ENCODE data around the gene BEGAIN. TPM values are rescaled to one million over a fixed set of nuclear protein-coding genes. Genes with fewer than 3 reads are reported as not detected.

The BEGAIN gene
- total RNA-seq, 2 experiments from 2014 or later = 3.3 to 3.4 TPM

- DNase-seq = no peak
- intact Hi-C loops (cut with micrococcal nuclease) = no loop called here
- ChIA-PET CTCF (no interaction called here), POLR2A (no interaction called here)
- Mint-ChIP-seq H3K4me3 (no peak overlapping the region), H3K27ac (no peak overlapping the region), H3K36me3 (no peaks in the 10 kb centered on the region), H3K4me1 (ENCODE audit: low read depth) (peaks cover 16% of the 10 kb centered on the region), H3K27me3 (peaks cover 9% of the 10 kb centered on the region), H3K9me3 (no peaks in the 10 kb centered on the region)
These were observed 34.6 kb upstream of the BEGAIN start for GRCh38 chr14:100621806-100622205.

- H3K4me3 Mint-ChIP-seq = no peak overlapping the region
- POLR2A ChIA-PET = no interaction called here
- CTCF ChIA-PET = no interaction called here
- peaks cover 16% of the 10 kb centered on the region for H3K4me1 Mint-ChIP-seq (ENCODE audit: low read depth)
- no peaks in the 10 kb centered on the region for H3K9me3 Mint-ChIP-seq
- H3K27me3 Mint-ChIP-seq = peaks cover 8% of the 10 kb centered on the region
- no peaks in the 10 kb centered on the region for H3K36me3 Mint-ChIP-seq
- intact Hi-C loops (cut with micrococcal nuclease) = no loop called here
- H3K27ac Mint-ChIP-seq = no peak overlapping the region
- DNase-seq = no peak
These were observed 33.3 kb upstream of the BEGAIN start for GRCh38 chr14:100620255-100621100.

DNA sequence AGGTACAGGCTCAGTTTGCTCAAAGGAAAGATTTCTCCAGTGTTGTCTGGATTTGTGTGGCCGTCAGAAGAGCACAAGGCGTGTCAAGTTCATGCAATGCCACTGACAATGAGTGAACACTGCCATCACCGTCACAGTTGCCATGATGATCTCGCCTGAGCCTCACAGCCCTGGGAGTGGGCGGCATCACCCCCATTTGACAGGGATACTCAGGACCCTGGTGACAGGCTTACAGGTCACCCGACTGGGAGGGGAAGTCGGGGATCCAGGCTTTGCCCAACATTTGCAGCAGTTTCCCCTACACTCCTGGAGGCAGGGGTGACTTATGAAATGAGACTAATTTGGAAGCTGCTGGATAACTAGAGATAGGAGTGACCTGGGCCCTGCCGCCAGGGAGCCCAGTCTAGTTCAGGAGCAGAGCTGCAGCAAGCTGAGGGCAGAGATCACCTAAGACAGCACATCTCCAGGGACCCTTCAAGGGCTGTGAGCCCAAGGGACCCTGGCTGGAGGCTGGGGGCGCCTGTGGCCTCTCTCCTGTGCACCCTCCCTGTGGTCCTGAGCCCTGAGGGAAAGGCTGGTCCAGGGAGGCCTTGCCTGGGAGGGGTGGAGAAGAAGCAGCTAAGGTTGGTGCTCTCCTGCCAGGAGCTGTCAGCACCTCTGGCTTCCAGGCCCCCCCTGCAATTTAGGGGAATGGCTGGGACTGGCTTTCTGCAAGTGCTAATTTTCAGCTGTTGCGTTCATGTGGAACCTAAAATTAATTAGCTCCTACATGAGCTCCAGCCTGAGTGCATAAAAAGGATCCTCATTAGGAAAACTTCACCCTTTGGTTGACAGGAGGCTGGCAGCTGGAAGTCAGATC, 32.4 kb upstream of the BEGAIN start:
- H3K27me3 Mint-ChIP-seq = peaks cover 6% of the 10 kb centered on the region
- ChIA-PET CTCF (interaction anchor here (3.1 kb wide), 1 partner anchor 26 kb away, joined by 13 read pairs; no protein-coding TSS in a partner anchor), POLR2A (no interaction called here)
- H3K27ac Mint-ChIP-seq = no peak overlapping the region
- H3K9me3 Mint-ChIP-seq = no peaks in the 10 kb centered on the region
- H3K36me3 Mint-ChIP-seq = no peaks in the 10 kb centered on the region
- no peak for DNase-seq
- intact Hi-C loops (cut with micrococcal nuclease) = no loop called here
- H3K4me1 Mint-ChIP-seq (ENCODE audit: low read depth) = peaks cover 16% of the 10 kb centered on the region
- H3K4me3 Mint-ChIP-seq = no peak overlapping the region

- H3K36me3 Mint-ChIP-seq = no peaks in the 10 kb centered on the region
- CTCF ChIA-PET = interaction anchor here (3.1 kb wide), 1 partner anchor 27 kb away, joined by 13 read pairs; no protein-coding TSS in a partner anchor
These were observed 31.6 kb upstream of the BEGAIN start for GRCh38 chr14:100618763-100619320.

GRCh38 chr14:100618318-100618693, 31.1 kb upstream of the BEGAIN start:
- peaks cover 16% of the 10 kb centered on the region for H3K4me1 Mint-ChIP-seq (ENCODE audit: low read depth)
- ChIA-PET CTCF (interaction anchor here (1.5 to 3.1 kb wide), 2 partner anchors 28 to 233 kb away, joined by 5 to 13 read pairs; no protein-coding TSS in a partner anchor), POLR2A (no interaction called here)
- no peaks in the 10 kb centered on the region for H3K9me3 Mint-ChIP-seq
- H3K4me3 Mint-ChIP-seq = no peak overlapping the region
- no peaks in the 10 kb centered on the region for H3K27me3 Mint-ChIP-seq
- no peak for DNase-seq
- intact Hi-C loops (cut with micrococcal nuclease) = no loop called here
- H3K36me3 Mint-ChIP-seq = no peaks in the 10 kb centered on the region
- H3K27ac Mint-ChIP-seq = no peak overlapping the region

More at GRCh38 chr14:100618763-100619320, 31.6 kb upstream of the BEGAIN start:
- intact Hi-C loops (cut with micrococcal nuclease) = no loop called here
- DNase-seq = no peak
- Mint-ChIP-seq H3K4me3 (no peak overlapping the region), H3K4me1 (ENCODE audit: low read depth) (peaks cover 16% of the 10 kb centered on the region), H3K9me3 (no peaks in the 10 kb centered on the region), H3K27me3 (peaks cover 2% of the 10 kb centered on the region), H3K27ac (no peak overlapping the region)
- POLR2A ChIA-PET = no interaction called here

- no peaks in the 10 kb centered on the region for H3K36me3 Mint-ChIP-seq
- intact Hi-C loops (cut with micrococcal nuclease) = no loop called here
- peak overlapping the region; percentile 35 for H3K27ac Mint-ChIP-seq
- CTCF ChIA-PET = interaction anchor here (0.8 to 3.1 kb wide), 3 partner anchors 27 to 232 kb away, joined by 3 to 13 read pairs (median 5); no protein-coding TSS in a partner anchor
- no peaks in the 10 kb centered on the region for H3K9me3 Mint-ChIP-seq
- no peak overlapping the region for H3K4me3 Mint-ChIP-seq
- H3K4me1 Mint-ChIP-seq (ENCODE audit: low read depth) = peaks cover 16% of the 10 kb centered on the region
- DNase-seq = no peak
- no peaks in the 10 kb centered on the region for H3K27me3 Mint-ChIP-seq
- POLR2A ChIA-PET = no interaction called here
These were observed 30.4 kb upstream of the BEGAIN start for GRCh38 chr14:100617410-100618317.

DNA sequence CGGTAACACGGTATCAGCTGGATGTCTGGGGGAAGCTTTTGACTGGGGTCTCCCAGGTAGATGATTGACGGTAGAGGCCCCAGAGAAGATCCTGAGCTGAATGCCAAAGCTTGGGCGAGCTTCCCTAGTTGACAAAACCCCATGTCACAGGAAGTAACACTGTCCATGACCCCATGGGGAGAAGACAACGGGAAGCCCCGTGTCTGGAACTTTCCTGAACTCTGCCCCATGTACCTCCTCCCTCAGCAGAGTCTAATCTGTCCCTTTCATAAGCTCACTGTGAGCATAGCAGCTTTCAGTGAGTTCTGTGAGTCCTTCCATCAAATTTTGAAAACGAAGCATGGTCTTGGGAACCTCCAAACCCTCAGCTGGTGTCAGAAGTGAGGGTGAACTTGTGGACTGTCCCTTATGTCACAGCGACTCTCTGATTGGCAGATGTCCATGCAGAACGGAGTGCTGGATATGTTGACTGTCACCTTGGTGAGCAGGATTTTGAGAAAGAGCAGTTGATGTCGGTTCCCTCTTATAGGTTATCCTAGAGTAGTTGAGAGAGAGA, 29.7 kb upstream of the BEGAIN start:
- no peak overlapping the region for H3K4me3 Mint-ChIP-seq
- CTCF ChIA-PET = interaction anchor here (0.8 to 3.1 kb wide), 4 partner anchors 28 to 232 kb away, joined by 3 to 13 read pairs (median 4); no protein-coding TSS in a partner anchor
- POLR2A ChIA-PET = no interaction called here
- intact Hi-C loops (cut with micrococcal nuclease) = no loop called here
- no peak overlapping the region for H3K27ac Mint-ChIP-seq
- no peak for DNase-seq
- peaks cover 16% of the 10 kb centered on the region for H3K4me1 Mint-ChIP-seq (ENCODE audit: low read depth)
- H3K27me3 Mint-ChIP-seq = no peaks in the 10 kb centered on the region
- H3K9me3 Mint-ChIP-seq = no peaks in the 10 kb centered on the region
- no peaks in the 10 kb centered on the region for H3K36me3 Mint-ChIP-seq

DNA sequence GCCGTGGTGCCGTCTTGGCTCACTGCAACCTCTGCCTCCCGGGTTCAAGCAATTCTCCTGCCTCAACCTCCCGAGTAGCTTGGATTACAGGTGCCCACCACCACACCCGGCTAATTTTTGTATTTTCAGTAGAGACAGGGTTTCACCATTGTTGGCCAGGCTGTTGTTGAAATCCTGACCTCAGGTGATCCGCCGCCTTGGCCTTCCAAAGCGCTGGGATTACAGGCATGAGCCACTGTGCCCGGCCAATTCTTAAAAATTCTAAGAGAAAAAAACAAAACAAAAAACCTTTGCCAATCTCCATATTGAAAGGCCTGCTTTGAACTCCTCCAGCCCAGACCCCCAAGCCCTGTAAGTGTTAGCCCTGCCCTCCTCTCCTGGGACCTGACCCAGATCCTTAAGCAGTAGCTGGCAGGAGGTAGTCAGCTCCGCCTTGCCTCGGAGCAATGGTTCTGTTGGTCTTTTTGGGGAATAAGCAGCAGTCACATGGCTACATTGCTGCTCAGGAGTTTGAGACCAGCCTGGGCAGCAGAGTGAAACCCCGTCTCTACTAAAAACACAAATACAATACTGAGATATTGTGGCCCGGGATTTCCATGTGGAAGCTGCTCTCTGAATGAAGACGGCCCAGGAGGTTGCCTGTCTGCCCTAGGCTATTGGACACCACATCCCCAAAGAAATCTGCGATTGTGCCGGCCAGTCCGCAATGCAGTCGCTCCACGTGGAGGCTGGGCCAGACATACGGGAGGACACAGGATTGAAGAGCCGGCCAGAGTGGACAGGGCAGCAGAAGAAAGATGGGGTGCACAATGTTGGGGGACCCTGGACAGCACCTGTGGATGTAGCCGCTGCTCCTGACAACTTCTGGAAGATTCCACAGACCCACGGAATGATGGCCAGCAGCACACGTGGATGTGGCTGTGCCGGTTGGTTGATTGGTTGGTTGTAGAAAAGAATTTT, 28.8 kb upstream of the BEGAIN start:
- Mint-ChIP-seq H3K9me3 (no peaks in the 10 kb centered on the region), H3K4me3 (no peak overlapping the region), H3K4me1 (ENCODE audit: low read depth) (peaks cover 16% of the 10 kb centered on the region), H3K27me3 (no peaks in the 10 kb centered on the region), H3K36me3 (no peaks in the 10 kb centered on the region), H3K27ac (no peak overlapping the region)
- no peak for DNase-seq
- ChIA-PET POLR2A (no interaction called here), CTCF (interaction anchor here (1.1 to 3.1 kb wide), 3 partner anchors 30 to 214 kb away, joined by 3 to 13 read pairs (median 7); no protein-coding TSS in a partner anchor)
- intact Hi-C loops (cut with micrococcal nuclease) = no loop called here

DNA sequence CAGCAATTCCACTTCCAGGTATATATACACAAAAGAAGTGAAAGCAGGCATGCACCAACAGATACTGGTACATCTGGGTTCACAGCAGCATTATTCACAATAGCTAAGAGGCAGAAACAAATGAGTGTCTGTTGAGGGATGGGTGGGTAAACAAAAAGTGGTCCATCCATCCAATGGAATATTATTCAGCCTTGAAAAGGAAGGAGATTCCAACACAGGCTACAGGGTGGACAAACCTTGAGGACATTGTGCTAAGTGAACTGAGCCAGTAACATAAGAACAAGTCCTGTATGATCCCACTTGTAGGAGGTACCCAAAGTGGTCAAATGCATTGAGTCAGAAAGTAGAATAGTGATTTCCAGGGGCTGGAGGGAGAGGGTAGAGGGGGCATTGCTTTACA, 27.6 kb upstream of the BEGAIN start:
- no peak overlapping the region for H3K27ac Mint-ChIP-seq
- no peaks in the 10 kb centered on the region for H3K9me3 Mint-ChIP-seq
- no peaks in the 10 kb centered on the region for H3K27me3 Mint-ChIP-seq
- intact Hi-C loops (cut with micrococcal nuclease) = no loop called here
- H3K4me1 Mint-ChIP-seq (ENCODE audit: low read depth) = peaks cover 16% of the 10 kb centered on the region
- ChIA-PET CTCF (interaction anchor here (2.8 kb wide), 1 partner anchor 31 kb away, joined by 7 read pairs; no protein-coding TSS in a partner anchor), POLR2A (no interaction called here)
- no peak for DNase-seq
- no peak overlapping the region for H3K4me3 Mint-ChIP-seq
- H3K36me3 Mint-ChIP-seq = no peaks in the 10 kb centered on the region

DNA sequence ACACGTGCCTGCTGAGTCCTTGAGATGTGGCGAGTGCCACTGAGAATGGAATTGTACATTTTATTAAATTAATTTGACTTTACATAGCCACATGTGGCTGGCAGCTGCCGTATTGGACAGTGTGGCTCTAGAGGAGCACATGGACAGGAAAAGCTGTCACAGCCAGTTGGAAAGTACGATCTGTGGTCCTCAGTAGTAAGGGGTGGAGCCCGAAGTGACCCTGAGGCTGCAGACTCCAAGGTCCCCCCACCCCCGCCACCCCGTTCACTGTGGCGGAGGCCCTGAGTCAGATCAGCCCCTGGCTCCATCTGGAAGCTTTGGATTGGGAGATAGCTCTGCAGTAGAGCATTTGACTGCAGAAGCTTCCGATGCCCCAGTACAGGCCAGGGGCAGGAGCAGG, 25.8 kb upstream of the BEGAIN start:
- H3K4me3 Mint-ChIP-seq = no peak overlapping the region
- H3K4me1 Mint-ChIP-seq (ENCODE audit: low read depth) = peaks cover 9% of the 10 kb centered on the region
- intact Hi-C loops (cut with micrococcal nuclease) = no loop called here
- no peaks in the 10 kb centered on the region for H3K36me3 Mint-ChIP-seq
- no peaks in the 10 kb centered on the region for H3K9me3 Mint-ChIP-seq
- CTCF ChIA-PET = interaction anchor here (2.8 kb wide), 1 partner anchor 33 kb away, joined by 7 read pairs; no protein-coding TSS in a partner anchor
- POLR2A ChIA-PET = interaction anchor here (0.5 kb wide), 1 partner anchor 1630 kb away, joined by 3 read pairs; no protein-coding TSS in a partner anchor
- DNase-seq = no peak
- no peak overlapping the region for H3K27ac Mint-ChIP-seq
- no peaks in the 10 kb centered on the region for H3K27me3 Mint-ChIP-seq

Measured in activated CD4-positive, alpha-beta memory T cell treated with anti-CD3 and anti-CD28 coated beads for 36 hours (primary cell).